ENCODE results near the gene CKAP4. TPM values are rescaled to one million over a fixed set of nuclear protein-coding genes. Genes with fewer than 3 reads are reported as not detected.

The CKAP4 gene
- total and polyA plus RNA-seq, 2 donors (not counting 3 experiments of a cell fraction or from before 2014, with no cell fraction given) = 117 to 223 TPM

- Histone ChIP-seq H3K9me1 (replicated peaks; ENCODE audit: control insufficient read depth, extremely low read depth, insufficient read depth, low read length) (no peaks in the 10 kb centered on the region), H3K79me2 (ENCODE audit: control insufficient read depth, insufficient read depth, low read length) (peaks cover 50% of the 10 kb centered on the region), H3K9ac (replicated peaks; ENCODE audit: extremely low read depth, insufficient read depth, low read length) (no peak overlapping the region), H3K36me3 (ENCODE audit: control insufficient read depth in 2 of 2, extremely low read depth in 1 of 2, insufficient read depth in 2 of 2, low read length in 2 of 2) (peaks cover 17 to 20% of the 10 kb centered on the region in 2 experiments), H2AFZ (ENCODE audit: low read depth, low read length) (no peak overlapping the region), H3K9me3 (replicated peaks; ENCODE audit: control insufficient read depth, insufficient read depth, low read length) (no peaks in the 10 kb centered on the region), H3K27ac (ENCODE audit: insufficient read depth, low read depth, low read length) (no peak overlapping the region), H3K4me2 (ENCODE audit: insufficient read depth, low read length) (no peak overlapping the region), H3K4me1 (ENCODE audit: control insufficient read depth, extremely low read depth, insufficient read depth, low read length) (peaks cover 3% of the 10 kb centered on the region), H4K20me1 (replicated peaks; ENCODE audit: control insufficient read depth, extremely low read depth, insufficient read depth, low read length) (peaks cover 3% of the 10 kb centered on the region), H3K4me3 (replicated peaks in 1 of 3; ENCODE audit: insufficient read depth in 1 of 3, low read depth in 1 of 3, low read length in 3 of 3) (no peak overlapping the region), H3K27me3 (ENCODE audit: control insufficient read depth in 2 of 2, insufficient read depth in 2 of 2, low read length in 2 of 2) (no peaks in the 10 kb centered on the region)
- no peak for FAIRE-seq
- no TSS peak for BruUV-seq (replicated peaks)
- intact Hi-C loops (cut with micrococcal nuclease) (no loop called here), dilution Hi-C loops (cut with MboI; ENCODE audit: extremely low pct_ligation_motif_present, low sequenced_read_pairs) (no loop called here)
- no peak for DNase-seq (ENCODE audit: low read depth, low spot score)
- no peak for TF ChIP-seq FOS (IDR thresholded peaks at IDR 0.05; ENCODE audit: borderline replicate concordance, insufficient read depth, low read length)
- TF ChIP-seq POLR2A (IDR thresholded peaks at IDR 0.05; ENCODE audit: low read depth, low read length) = no peak
- no peak for TF ChIP-seq MYC (IDR thresholded peaks at IDR 0.05; ENCODE audit: low read depth, low read length)
- no peak for TF ChIP-seq POLR2AphosphoS5 (IDR thresholded peaks at IDR 0.05; ENCODE audit: insufficient read depth, low read depth, low read length)
- TF ChIP-seq MAX (IDR thresholded peaks at IDR 0.05; ENCODE audit: insufficient read depth, insufficient read length) = no peak
- TF ChIP-seq CTCF (IDR thresholded peaks at IDR 0.05; ENCODE audit: extremely low read depth in 1 of 2, insufficient read depth in 1 of 2, low read depth in 1 of 2, low read length in 2 of 2) = no peak
- no peak for TF ChIP-seq JUN (IDR thresholded peaks at IDR 0.05; ENCODE audit: borderline replicate concordance, insufficient read depth, insufficient read length, low read depth)
- no peak for TF ChIP-seq EZH2 (IDR thresholded peaks at IDR 0.05; ENCODE audit: borderline replicate concordance, low read depth, low read length, severe bottlenecking)
- no peak for TF ChIP-seq GATA2 (IDR thresholded peaks at IDR 0.05; ENCODE audit: insufficient read depth, insufficient read length, low read depth, low read length)
- ChIA-PET POLR2A (no interaction called here), CTCF (interaction anchor here (3.0 kb wide), 1 partner anchor 42 kb away, joined by 8 read pairs; no protein-coding TSS in a partner anchor)
These were observed 7.9 kb downstream of the CKAP4 start for GRCh38 chr12:106239951-106240335.

Measured in endothelial cell of umbilical vein (primary cell).